Hepatocyte (in vitro differentiated cells): ENCODE data around the gene CINP. TPM values are rescaled to one million over a fixed set of nuclear protein-coding genes. Genes with fewer than 3 reads are reported as not detected.

Experiments used
- DNase-seq: peaks from one replicate; pipeline ENCODE4 v3.0.0-alpha.2; 2016; ENCODE audit warnings: low spot score
- H2AFZ ChIP-seq: fragments of 200-600 bp; sonication (generic); 2 replicates; pipeline ENCODE4 v1.6.0; 2016; ENCODE audit warnings: antibody characterized with exemption, mild to moderate bottlenecking
- H3K27ac ChIP-seq: fragments of 200-600 bp; sonication (generic); 2 replicates; pipeline ENCODE4 v1.5.1; 2016; ENCODE audit warnings: mild to moderate bottlenecking
- H3K27me3 ChIP-seq: fragments of 200-600 bp; sonication (generic); 2 replicates; pipeline ENCODE4 v1.6.1; 2016
- H3K36me3 ChIP-seq: fragments of 200-600 bp; sonication (generic); replicated peaks from 2 replicates; pipeline ENCODE4 v1.5.1; 2016; ENCODE audit warnings: low read depth; ENCODE audit not compliant: insufficient read depth
- H3K4me1 ChIP-seq: fragments of 200-600 bp; sonication (generic); 2 replicates; pipeline ENCODE4 v1.5.1; 2016; ENCODE audit warnings: mild to moderate bottlenecking, moderate library complexity; ENCODE audit not compliant: insufficient read depth
- H3K4me2 ChIP-seq: fragments of 200-600 bp; sonication (generic); 2 replicates; pipeline ENCODE4 v1.6.0; 2016
- H3K4me3 ChIP-seq: fragments of 200-600 bp; sonication (generic); 2 replicates; pipeline ENCODE4 v1.5.1; 2016; ENCODE audit warnings: mild to moderate bottlenecking
- H3K79me2 ChIP-seq: fragments of 200-600 bp; sonication (generic); 2 replicates; pipeline ENCODE4 v1.6.0; 2017; ENCODE audit warnings: mild to moderate bottlenecking
- H3K9me2 ChIP-seq: fragments of 200-600 bp; sonication (generic); replicated peaks from 2 replicates; pipeline ENCODE4 v1.6.0; 2017; ENCODE audit warnings: mild to moderate bottlenecking; ENCODE audit not compliant: insufficient read depth
- H3K9me3 ChIP-seq: fragments of 200-600 bp; sonication (generic); 2 replicates; pipeline ENCODE4 v1.5.1; 2016; ENCODE audit warnings: low read depth, mild to moderate bottlenecking
- H4K20me1 ChIP-seq: fragments of 200-600 bp; sonication (generic); 2 replicates; pipeline ENCODE4 v1.6.0; 2016; ENCODE audit warnings: mild to moderate bottlenecking; ENCODE audit not compliant: insufficient read depth, poor library complexity, severe bottlenecking
- CTCF ChIP-seq: fragments of 200-600 bp; sonication (generic); IDR thresholded peaks from 2 replicates; pipeline ENCODE4 v1.5.1; 2016; ENCODE audit warnings: antibody characterized with exemption, mild to moderate bottlenecking; ENCODE audit not compliant: poor library complexity
- EZH2 ChIP-seq: fragments of 200-600 bp; sonication (generic); IDR thresholded peaks from 2 replicates; pipeline ENCODE4 v1.6.1; 2016; ENCODE audit warnings: antibody characterized with exemption, mild to moderate bottlenecking, borderline replicate concordance
- EZH2phosphoT487 ChIP-seq: fragments of 200-600 bp; sonication (generic); IDR thresholded peaks from one replicate; pipeline ENCODE4 v1.6.1; 2018; ENCODE audit warnings: antibody characterized with exemption, mild to moderate bottlenecking, low read depth, moderate library complexity; ENCODE audit not compliant: unreplicated experiment, severe bottlenecking
- WGBS: methylation state at CpG from one replicate; pipeline ENCODE4 v1.1.6; 2016; ENCODE audit warnings: low lambda C conversion rate; ENCODE audit errors: missing lambda C conversion rate; 5-methylcytosine and 5-hydroxymethylcytosine counted together
- polyA plus RNA-seq: library from polyadenylated mRNA; unstranded; fragments of >200 nt; fragmentation: Nextera tagmentation; extraction: Ambion mirVana; gene quantifications from 2 replicates; pipeline ENCODE4 v1.2.1, GENCODE V29; 2016
- total RNA-seq: library from RNA; depleted of rRNA; stranded (reverse); fragments of >200 nt; gene quantifications from 2 replicates; pipeline ENCODE4 v1.2.3, GENCODE V29; 2014

CINP gene
- total and polyA plus RNA-seq, 2 experiments from 2014 or later, result 22.9 to 40.2 TPM

- Histone ChIP-seq H3K36me3 (no peaks in the 10 kb centered on the region), H3K4me2 (no peak overlapping the region), H3K4me3 (no peak overlapping the region), H4K20me1 (no peaks in the 10 kb centered on the region), H3K9me2 (no peaks in the 10 kb centered on the region), H3K79me2 (peaks cover 2% of the 10 kb centered on the region), H2AFZ (no peak overlapping the region), H3K4me1 (no peaks in the 10 kb centered on the region), H3K27ac (no peak overlapping the region), H3K27me3 (no peaks in the 10 kb centered on the region), H3K9me3 (no peaks in the 10 kb centered on the region)
- DNase-seq, result no peak
- TF ChIP-seq CTCF (no peak), EZH2 (no peak), EZH2phosphoT487 (no peak)
- WGBS, result 88% methylated on average over 7 of the region's 7 CpGs
Measured at GRCh38 chr14:102396521-102396920, 33.8 kb upstream of the CINP start.

GRCh38 chr14:102394717-102395375 is 32.2 kb upstream of the CINP start:
- H3K27ac ChIP-seq, result no peak overlapping the region
- H3K9me2 ChIP-seq, result no peaks in the 10 kb centered on the region
- H3K9me3 ChIP-seq, result no peaks in the 10 kb centered on the region
- no peak overlapping the region for H3K4me2 ChIP-seq
- H3K36me3 ChIP-seq, result no peaks in the 10 kb centered on the region
- H4K20me1 ChIP-seq, result no peaks in the 10 kb centered on the region
- TF ChIP-seq EZH2phosphoT487 (no peak), CTCF (no peak), EZH2 (no peak)
- H2AFZ ChIP-seq, result no peak overlapping the region
- DNase-seq, result no peak
- H3K4me1 ChIP-seq, result no peaks in the 10 kb centered on the region
- no peaks in the 10 kb centered on the region for H3K27me3 ChIP-seq
- H3K79me2 ChIP-seq, result peaks cover 2% of the 10 kb centered on the region
- H3K4me3 ChIP-seq, result no peak overlapping the region
- WGBS, result 62% methylated on average over 9 of the region's 9 CpGs

- Histone ChIP-seq H3K27me3 (no peaks in the 10 kb centered on the region), H3K4me2 (no peak overlapping the region), H4K20me1 (no peaks in the 10 kb centered on the region), H3K79me2 (peaks cover 2% of the 10 kb centered on the region), H3K27ac (no peak overlapping the region), H3K4me1 (no peaks in the 10 kb centered on the region), H3K36me3 (no peaks in the 10 kb centered on the region), H3K9me2 (no peaks in the 10 kb centered on the region), H3K4me3 (no peak overlapping the region), H3K9me3 (no peaks in the 10 kb centered on the region), H2AFZ (no peak overlapping the region)
- DNase-seq, result no peak
- WGBS, result 87% methylated on average over 4 of the region's 4 CpGs
- TF ChIP-seq EZH2phosphoT487 (no peak), CTCF (no peak), EZH2 (no peak)
Measured at GRCh38 chr14:102392506-102392905, 29.8 kb upstream of the CINP start.
